Uterus (tissue), 2 donors: ENCODE results near the gene DTHD1.

Source experiments
- POLR2A ChIP-seq, 2 donors: fragments of 450-650 bp; IDR thresholded peaks; one replicate each; pipeline ENCODE4 v1.6.1; 2016; ENCODE audit warnings: antibody characterized with exemption in 2 of 2, mild to moderate bottlenecking in 1 of 2, moderate library complexity in 1 of 2
- TF ChIP-seq, protein P1 (sequence below), 4 experiments: fragments of 200-600 bp in 2 of 4; fragments of 450-650 bp in 2 of 4; sonication (generic) in 2 of 4; IDR thresholded peaks; one replicate each; pipeline ENCODE4 v1.5.1; 2016 to 2019; ENCODE audit warnings: antibody characterized with exemption in 4 of 4, mild to moderate bottlenecking in 2 of 4, moderate library complexity in 1 of 4

- TF ChIP-seq, protein P1, sequence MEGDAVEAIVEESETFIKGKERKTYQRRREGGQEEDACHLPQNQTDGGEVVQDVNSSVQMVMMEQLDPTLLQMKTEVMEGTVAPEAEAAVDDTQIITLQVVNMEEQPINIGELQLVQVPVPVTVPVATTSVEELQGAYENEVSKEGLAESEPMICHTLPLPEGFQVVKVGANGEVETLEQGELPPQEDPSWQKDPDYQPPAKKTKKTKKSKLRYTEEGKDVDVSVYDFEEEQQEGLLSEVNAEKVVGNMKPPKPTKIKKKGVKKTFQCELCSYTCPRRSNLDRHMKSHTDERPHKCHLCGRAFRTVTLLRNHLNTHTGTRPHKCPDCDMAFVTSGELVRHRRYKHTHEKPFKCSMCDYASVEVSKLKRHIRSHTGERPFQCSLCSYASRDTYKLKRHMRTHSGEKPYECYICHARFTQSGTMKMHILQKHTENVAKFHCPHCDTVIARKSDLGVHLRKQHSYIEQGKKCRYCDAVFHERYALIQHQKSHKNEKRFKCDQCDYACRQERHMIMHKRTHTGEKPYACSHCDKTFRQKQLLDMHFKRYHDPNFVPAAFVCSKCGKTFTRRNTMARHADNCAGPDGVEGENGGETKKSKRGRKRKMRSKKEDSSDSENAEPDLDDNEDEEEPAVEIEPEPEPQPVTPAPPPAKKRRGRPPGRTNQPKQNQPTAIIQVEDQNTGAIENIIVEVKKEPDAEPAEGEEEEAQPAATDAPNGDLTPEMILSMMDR (IDR thresholded peaks at IDR 0.05), result no peak
- no peak for TF ChIP-seq POLR2A (IDR thresholded peaks at IDR 0.05)
These were observed 35.2 kb downstream of the DTHD1 start for GRCh38 chr4:36316607-36317006.
